GM12878 (cell line): Measurements from ENCODE around the gene IKZF5.

ENCODE experiments used
- EED ChIP-seq: sonication (generic); IDR thresholded peaks from 2 replicates; pipeline ENCODE4 v1.6.1; 2016; ENCODE audit warnings: antibody characterized with exemption, low read depth
- EZH2 ChIP-seq: IDR thresholded peaks from 2 replicates; pipeline ENCODE4 v1.6.1; 2012; ENCODE audit warnings: low read depth, mild to moderate bottlenecking, control low read depth, inconsistent platforms, low read length, borderline replicate concordance; ENCODE audit not compliant: control insufficient read depth
- GATAD2B ChIP-seq: fragments of 450-650 bp; conservative IDR thresholded peaks from 2 replicates; pipeline ENCODE4 v1.6.1; 2017; ENCODE audit warnings: low read depth, mild to moderate bottlenecking, moderate library complexity

GRCh38 chr10:123039632-123039930 lies 31.0 kb upstream of the IKZF5 start:
- no peak for TF ChIP-seq EED
- no peak for TF ChIP-seq EZH2
- TF ChIP-seq GATAD2B, result no peak
